Neutrophil (primary cell): ENCODE measurements around the gene FHL2.

Source experiments
- H3K27ac ChIP-seq: fragments of 200-600 bp; sonication (generic); 2 replicates; pipeline ENCODE4 v1.5.1; 2016; ENCODE audit warnings: mild to moderate bottlenecking, moderate library complexity
- H3K27me3 ChIP-seq: fragments of 200-600 bp; sonication (generic); 2 replicates; pipeline ENCODE4 v1.6.0; 2016; ENCODE audit warnings: mild to moderate bottlenecking
- H3K36me3 ChIP-seq: fragments of 200-600 bp; sonication (generic); 2 replicates; pipeline ENCODE4 v1.5.1; 2017
- H3K4me1 ChIP-seq, 2 experiments: fragments of 200-600 bp in 1 of 2; sonication (generic) in 1 of 2; 1 replicate in 1 of 2; 2 replicates in 1 of 2; pipeline versions ENCODE4 v1.5.1 to v1.6.1; 2013 to 2016; ENCODE audit warnings: low read depth in 1 of 2, low read length in 1 of 2, mild to moderate bottlenecking in 1 of 2, moderate library complexity in 1 of 2; ENCODE audit not compliant: control insufficient read depth in 1 of 2, insufficient read depth in 1 of 2
- H3K4me3 ChIP-seq, 2 experiments: fragments of 200-600 bp in 1 of 2; sonication (generic) in 1 of 2; 1 replicate in 1 of 2; 2 replicates in 1 of 2; pipeline ENCODE4 v1.5.1; 2013 to 2016; ENCODE audit warnings: low read depth in 1 of 2, low read length in 1 of 2, mild to moderate bottlenecking in 1 of 2, moderate library complexity in 1 of 2
- H3K9me3 ChIP-seq: fragments of 200-600 bp; sonication (generic); 2 replicates; pipeline ENCODE4 v1.5.1; 2016
- TF ChIP-seq, protein P1 (sequence below): fragments of 200-600 bp; sonication (generic); IDR thresholded peaks from 2 replicates; pipeline ENCODE4 v1.5.1; 2016; ENCODE audit warnings: antibody characterized with exemption

Gene FHL2

GRCh38 chr2:105418522-105418921 is 19.7 kb upstream of the FHL2 start:
- H3K4me1 ChIP-seq: no peaks in the 10 kb centered on the region
- H3K9me3 ChIP-seq: no peaks in the 10 kb centered on the region
- peaks cover 14% of the 10 kb centered on the region for H3K27me3 ChIP-seq
- no peak overlapping the region for H3K27ac ChIP-seq
- TF ChIP-seq, protein P1, sequence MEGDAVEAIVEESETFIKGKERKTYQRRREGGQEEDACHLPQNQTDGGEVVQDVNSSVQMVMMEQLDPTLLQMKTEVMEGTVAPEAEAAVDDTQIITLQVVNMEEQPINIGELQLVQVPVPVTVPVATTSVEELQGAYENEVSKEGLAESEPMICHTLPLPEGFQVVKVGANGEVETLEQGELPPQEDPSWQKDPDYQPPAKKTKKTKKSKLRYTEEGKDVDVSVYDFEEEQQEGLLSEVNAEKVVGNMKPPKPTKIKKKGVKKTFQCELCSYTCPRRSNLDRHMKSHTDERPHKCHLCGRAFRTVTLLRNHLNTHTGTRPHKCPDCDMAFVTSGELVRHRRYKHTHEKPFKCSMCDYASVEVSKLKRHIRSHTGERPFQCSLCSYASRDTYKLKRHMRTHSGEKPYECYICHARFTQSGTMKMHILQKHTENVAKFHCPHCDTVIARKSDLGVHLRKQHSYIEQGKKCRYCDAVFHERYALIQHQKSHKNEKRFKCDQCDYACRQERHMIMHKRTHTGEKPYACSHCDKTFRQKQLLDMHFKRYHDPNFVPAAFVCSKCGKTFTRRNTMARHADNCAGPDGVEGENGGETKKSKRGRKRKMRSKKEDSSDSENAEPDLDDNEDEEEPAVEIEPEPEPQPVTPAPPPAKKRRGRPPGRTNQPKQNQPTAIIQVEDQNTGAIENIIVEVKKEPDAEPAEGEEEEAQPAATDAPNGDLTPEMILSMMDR: no peak
- H3K4me3 ChIP-seq: no peak overlapping the region
- H3K36me3 ChIP-seq: no peaks in the 10 kb centered on the region

DNA sequence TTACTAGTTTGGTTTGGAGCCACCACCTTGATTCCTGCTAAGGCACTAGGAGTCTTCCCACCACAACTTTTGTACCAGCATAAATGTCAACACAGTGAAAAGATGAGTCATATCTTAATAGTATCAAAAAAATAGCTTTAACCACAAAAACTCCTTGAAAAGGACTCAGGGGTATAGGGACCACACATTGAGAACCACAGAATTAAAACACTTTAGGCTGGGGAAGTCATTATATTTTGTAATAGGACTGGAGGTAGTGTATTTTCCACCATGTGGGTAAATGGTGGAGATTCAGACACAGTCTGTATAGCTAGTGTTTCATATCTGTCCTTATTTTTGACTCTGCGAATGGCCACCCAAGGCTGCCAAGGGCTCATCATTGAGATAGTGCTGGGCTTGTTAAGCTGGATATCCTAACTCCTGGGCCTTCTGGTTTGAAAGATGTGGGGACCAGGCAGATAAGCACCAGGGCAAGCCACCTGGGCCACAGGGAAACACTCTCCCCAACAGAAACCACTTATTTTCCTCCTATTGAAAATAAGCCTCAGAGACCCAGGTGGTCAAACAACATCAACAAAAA is 19.1 kb upstream of the FHL2 start:
- Histone ChIP-seq H3K9me3 (no peaks in the 10 kb centered on the region), H3K27me3 (peaks cover 19% of the 10 kb centered on the region), H3K4me1 (no peaks in the 10 kb centered on the region), H3K27ac (no peak overlapping the region), H3K4me3 (no peak overlapping the region), H3K36me3 (no peaks in the 10 kb centered on the region)
- TF ChIP-seq, protein P1: no peak

DNA sequence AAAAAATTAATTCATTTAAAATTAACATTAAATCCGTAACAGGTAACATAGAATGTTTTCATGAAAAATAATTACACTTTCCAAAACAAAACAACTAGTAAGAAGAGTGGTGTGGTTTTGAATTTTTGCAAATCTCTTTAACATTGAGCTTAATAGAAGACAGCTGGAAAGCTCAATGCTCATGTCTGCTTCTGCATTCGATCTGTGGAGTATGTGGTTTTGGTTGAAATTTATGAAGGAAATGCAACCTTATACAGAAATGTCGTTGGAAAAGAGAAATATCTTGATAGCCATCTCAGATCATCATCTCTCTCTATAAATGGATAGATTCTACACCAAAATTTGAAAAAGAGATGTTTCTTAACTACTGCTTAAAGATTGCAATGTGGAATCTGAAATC is 17.3 kb upstream of the FHL2 start:
- Histone ChIP-seq H3K4me1 (no peaks in the 10 kb centered on the region), H3K27ac (no peak overlapping the region), H3K27me3 (peaks cover 27% of the 10 kb centered on the region), H3K4me3 (no peak overlapping the region), H3K9me3 (no peaks in the 10 kb centered on the region), H3K36me3 (no peaks in the 10 kb centered on the region)
- TF ChIP-seq, protein P1: no peak

GRCh38 chr2:105415007-105415406 is 16.2 kb upstream of the FHL2 start:
- no peak overlapping the region for H3K4me3 ChIP-seq
- H3K9me3 ChIP-seq: no peaks in the 10 kb centered on the region
- H3K36me3 ChIP-seq: no peaks in the 10 kb centered on the region
- H3K27ac ChIP-seq: no peak overlapping the region
- H3K4me1 ChIP-seq: no peaks in the 10 kb centered on the region
- peaks cover 34% of the 10 kb centered on the region for H3K27me3 ChIP-seq
- TF ChIP-seq, protein P1: no peak

DNA sequence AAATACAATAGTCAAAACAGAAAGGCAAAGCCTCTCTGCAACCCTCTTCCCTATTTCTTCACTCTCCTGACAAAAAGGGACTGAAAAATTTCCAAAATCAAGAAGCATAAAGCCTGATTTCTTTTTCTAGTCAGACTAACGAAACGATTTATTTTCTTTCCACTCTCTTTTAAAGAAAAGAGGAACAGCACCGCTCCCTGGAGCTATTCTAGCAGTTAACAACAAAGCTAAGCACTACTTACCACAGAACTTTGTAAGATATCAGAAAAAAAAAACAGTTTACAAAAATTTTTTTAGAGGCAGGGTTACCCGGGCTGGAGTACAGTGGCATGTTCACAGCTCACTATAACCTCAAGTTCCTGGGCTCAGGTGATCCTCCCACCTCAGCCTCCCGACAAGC is 14.4 kb upstream of the FHL2 start:
- H3K4me3 ChIP-seq: no peak overlapping the region
- no peak overlapping the region for H3K27ac ChIP-seq
- TF ChIP-seq, protein P1: no peak
- H3K4me1 ChIP-seq: no peaks in the 10 kb centered on the region
- peaks cover 39% of the 10 kb centered on the region for H3K27me3 ChIP-seq
- H3K9me3 ChIP-seq: no peaks in the 10 kb centered on the region
- no peaks in the 10 kb centered on the region for H3K36me3 ChIP-seq

GRCh38 chr2:105412584-105412983 is 13.7 kb upstream of the FHL2 start:
- Histone ChIP-seq H3K4me1 (no peaks in the 10 kb centered on the region), H3K9me3 (no peaks in the 10 kb centered on the region), H3K4me3 (no peak overlapping the region), H3K36me3 (no peaks in the 10 kb centered on the region), H3K27ac (no peak overlapping the region), H3K27me3 (peaks cover 39% of the 10 kb centered on the region)
- TF ChIP-seq, protein P1: no peak
